Measurements from ENCODE around the gene RAB4B.

Gene RAB4B

DNA sequence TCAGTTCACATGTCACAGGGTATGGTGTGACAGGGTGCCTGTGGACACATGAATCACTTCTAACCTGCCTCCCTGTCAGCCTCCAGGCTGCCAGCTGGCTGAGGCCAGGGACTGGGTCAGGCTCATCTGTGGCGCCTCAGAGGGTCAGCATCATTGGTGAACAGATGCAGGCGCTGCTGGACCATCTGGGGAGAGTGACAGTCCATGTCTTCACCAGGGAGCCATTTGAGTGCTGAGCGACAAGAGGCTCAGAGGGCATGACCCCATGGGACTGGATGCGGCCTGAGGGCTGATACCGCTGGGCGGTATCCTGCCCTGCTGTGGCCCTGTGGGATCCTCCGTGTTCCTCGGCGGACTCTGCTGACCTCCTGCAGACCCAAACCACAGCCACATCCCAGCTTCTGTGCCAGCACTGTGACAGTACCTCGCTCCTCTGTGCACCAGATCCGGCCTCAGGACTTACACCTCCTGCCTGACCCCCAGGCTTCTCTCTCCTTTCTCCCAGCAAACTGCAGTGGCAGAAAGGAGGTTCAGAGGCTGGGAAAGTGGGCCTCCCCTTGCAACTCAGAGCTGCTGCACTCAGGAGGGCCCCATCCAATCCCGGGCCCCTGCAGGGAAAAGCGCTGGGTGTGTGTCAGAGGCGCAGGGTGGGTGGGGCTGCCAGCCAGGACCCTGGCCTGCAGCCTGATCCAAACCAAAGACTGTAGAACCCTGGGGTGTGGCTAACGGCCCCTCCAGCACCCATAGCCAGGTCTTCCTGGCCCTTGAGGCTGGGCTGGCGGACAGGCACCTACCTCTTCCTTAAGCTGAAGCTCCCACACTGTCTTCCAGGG lies 38.0 kb upstream of the RAB4B start:
- Histone ChIP-seq H3K9ac (peak overlapping the region; percentile 45; the same call in 1 of the 2 replicates), H3K36me3 (peaks cover 55% of the 10 kb centered on the region), H3K27ac (0 out of 2 replicates have a peak overlapping the region, but pooled peaks have one; percentile 26), H4K20me1 (no peaks in the 10 kb centered on the region), H3K9me3 (no peaks in the 10 kb centered on the region), H3K4me3 (no peak overlapping the region), H3K4me2 (peak overlapping the region; percentile 36), H3K27me3 (no peaks in the 10 kb centered on the region), H3K4me1 (peaks cover 17% of the 10 kb centered on the region)
- TF ChIP-seq Cebpa-rat (IDR thresholded peaks at IDR 0.05), result no peak

DNA sequence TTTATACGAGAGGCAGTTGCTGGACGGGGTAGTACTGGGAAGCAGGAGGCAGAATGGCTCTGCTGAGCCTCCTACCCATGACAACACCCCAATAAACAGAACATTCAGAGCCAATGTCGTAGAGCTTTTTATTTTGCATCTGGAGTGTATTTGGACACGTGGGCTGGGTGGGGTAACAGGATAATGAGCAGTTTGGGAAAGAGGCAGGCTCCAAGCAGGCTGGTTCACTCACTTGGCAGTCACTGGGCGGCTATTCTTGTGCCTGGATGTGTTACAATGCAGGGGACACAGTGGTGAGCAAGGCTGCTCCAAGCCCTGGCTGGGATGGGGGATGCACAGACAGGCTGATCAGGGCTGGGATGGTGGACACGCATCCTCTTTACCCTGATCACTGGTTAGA lies 37.3 kb upstream of the RAB4B start:
- no peak overlapping the region for H3K4me3 ChIP-seq
- H3K27me3 ChIP-seq, result no peaks in the 10 kb centered on the region
- no peaks in the 10 kb centered on the region for H4K20me1 ChIP-seq
- H3K9ac ChIP-seq, result no peak overlapping the region
- no peak for TF ChIP-seq Cebpa-rat (IDR thresholded peaks at IDR 0.05)
- H3K36me3 ChIP-seq, result peaks cover 48% of the 10 kb centered on the region
- H3K27ac ChIP-seq, result no peak overlapping the region
- H3K9me3 ChIP-seq, result no peaks in the 10 kb centered on the region
- H3K4me2 ChIP-seq, result no peak overlapping the region
- peaks cover 17% of the 10 kb centered on the region for H3K4me1 ChIP-seq

DNA sequence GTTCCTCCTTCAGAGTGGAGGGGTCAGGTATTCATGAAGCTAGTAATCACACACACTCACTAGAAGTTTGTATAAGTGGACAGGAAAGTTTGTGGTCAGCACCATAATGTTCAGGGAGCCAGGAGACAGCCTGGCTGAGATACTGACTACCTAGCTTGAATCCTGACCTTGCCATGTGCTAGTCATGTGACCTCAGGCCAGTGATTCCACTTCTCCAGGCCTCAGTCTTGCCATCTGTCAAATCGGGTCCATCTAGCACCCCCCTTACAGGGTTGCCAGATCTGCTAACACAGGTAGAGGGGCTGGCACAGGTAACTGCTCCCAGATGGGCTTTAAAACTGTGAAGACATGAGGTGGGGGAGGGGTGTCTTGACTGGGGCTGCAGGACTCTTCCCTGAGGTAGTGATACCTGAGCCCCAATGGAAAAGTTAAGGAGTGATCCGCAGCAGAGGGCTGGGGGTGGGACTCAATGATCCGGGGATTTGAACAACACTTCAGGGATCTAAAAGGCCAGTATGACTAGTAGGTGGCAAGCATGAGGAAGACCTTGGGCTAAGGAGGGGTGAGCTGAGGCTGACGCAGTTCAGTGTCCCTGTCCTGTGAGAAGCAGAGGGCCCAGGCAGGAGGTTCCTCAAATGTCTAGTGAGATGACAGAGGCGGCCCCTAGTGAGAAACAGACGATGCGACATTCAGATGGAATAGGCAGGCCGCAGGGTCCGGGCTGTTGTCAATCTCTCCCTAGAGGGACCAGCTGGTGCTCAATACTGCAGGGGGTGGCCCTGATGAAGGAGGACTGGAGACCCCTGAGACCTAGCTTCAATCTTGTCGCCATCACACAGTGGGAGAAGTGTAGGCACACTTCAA lies 36.3 kb upstream of the RAB4B start:
- TF ChIP-seq Cebpa-rat (IDR thresholded peaks at IDR 0.05), result no peak
- Histone ChIP-seq H3K4me2 (no peak overlapping the region), H3K9me3 (no peaks in the 10 kb centered on the region), H3K27me3 (no peaks in the 10 kb centered on the region), H3K4me3 (no peak overlapping the region), H3K36me3 (peaks cover 38% of the 10 kb centered on the region), H3K27ac (no peak overlapping the region), H4K20me1 (no peaks in the 10 kb centered on the region), H3K9ac (no peak overlapping the region), H3K4me1 (peaks cover 17% of the 10 kb centered on the region)

DNA sequence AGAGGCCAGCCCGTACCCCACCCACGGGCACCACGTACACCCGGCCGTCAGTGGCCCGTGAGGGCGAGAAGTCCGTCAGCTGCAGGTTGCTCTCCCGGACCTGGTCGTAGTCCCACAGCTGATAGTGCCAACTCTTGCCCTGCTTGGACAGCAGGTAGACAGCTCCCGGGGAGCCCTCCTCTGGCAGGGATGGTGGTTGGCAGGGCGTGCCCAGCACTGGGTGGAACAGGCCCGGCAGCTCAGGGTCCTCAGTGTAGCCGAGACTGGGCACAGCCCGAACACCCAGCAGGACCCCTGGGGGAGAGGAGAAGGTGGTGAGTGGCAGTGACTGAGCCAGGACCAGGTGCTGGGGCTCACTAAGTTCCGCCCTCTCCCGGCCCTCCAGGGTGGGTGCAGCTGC lies 35.6 kb upstream of the RAB4B start:
- H3K4me1 ChIP-seq, result peaks cover 17% of the 10 kb centered on the region
- H3K4me2 ChIP-seq, result no peak overlapping the region
- H3K9ac ChIP-seq, result no peak overlapping the region
- H3K36me3 ChIP-seq, result peaks cover 31% of the 10 kb centered on the region
- no peak overlapping the region for H3K27ac ChIP-seq
- H3K9me3 ChIP-seq, result no peaks in the 10 kb centered on the region
- H4K20me1 ChIP-seq, result no peaks in the 10 kb centered on the region
- H3K27me3 ChIP-seq, result no peaks in the 10 kb centered on the region
- TF ChIP-seq Cebpa-rat (IDR thresholded peaks at IDR 0.05), result no peak
- H3K4me3 ChIP-seq, result no peak overlapping the region

DNA sequence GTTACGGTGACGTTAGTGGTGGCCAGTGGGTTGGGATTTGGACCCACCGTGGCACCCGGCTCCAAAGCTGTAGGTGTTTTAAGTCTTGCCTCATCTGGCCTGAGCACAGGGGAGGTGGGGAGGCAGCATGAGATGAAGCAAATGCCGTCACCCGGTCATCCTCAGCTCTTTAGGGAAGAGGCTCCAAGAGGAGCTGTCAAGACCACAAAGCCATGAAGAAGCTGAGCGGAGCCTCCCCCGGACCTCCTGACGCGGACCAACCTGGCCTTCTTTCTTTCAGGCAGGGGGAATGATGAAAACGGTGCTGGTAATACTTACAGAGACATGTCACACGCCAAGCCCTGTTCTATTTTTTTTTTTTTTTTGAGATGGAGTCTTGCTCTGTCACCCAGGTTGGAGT lies 35.2 kb upstream of the RAB4B start:
- Histone ChIP-seq H3K27me3 (no peaks in the 10 kb centered on the region), H3K36me3 (peaks cover 27% of the 10 kb centered on the region; the same call in 1 of the 2 replicates), H3K9me3 (no peaks in the 10 kb centered on the region), H3K9ac (no peak overlapping the region), H3K4me1 (peaks cover 18% of the 10 kb centered on the region), H3K4me3 (no peak overlapping the region), H3K4me2 (no peak overlapping the region), H3K27ac (no peak overlapping the region), H4K20me1 (no peaks in the 10 kb centered on the region)
- TF ChIP-seq Cebpa-rat (IDR thresholded peaks at IDR 0.05), result no peak

DNA sequence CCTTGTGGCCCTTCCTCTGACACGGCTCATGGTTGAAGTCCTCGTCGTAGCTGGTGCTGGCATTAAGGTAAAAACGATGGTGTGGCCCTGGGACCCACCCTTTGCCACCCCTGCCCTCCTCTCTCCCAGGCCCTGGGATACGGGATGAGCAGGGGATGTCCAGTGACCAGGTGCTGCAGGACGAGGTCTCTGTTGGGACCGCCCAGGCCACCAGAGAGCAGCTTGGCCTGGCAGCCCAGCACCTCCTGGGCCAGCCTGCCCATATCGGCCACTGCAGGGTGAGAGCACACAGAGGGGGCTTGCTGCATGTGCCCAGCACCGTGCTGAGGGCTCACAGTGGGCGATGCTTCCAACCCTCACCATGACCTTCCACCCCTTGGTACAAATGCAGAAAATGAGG lies 34.1 kb upstream of the RAB4B start:
- no peak overlapping the region for H3K9ac ChIP-seq
- H3K9me3 ChIP-seq, result no peaks in the 10 kb centered on the region
- no peaks in the 10 kb centered on the region for H3K27me3 ChIP-seq
- no peak overlapping the region for H3K4me3 ChIP-seq
- peaks cover 28% of the 10 kb centered on the region for H3K4me1 ChIP-seq
- H3K4me2 ChIP-seq, result no peak overlapping the region
- peaks cover 21% of the 10 kb centered on the region; the same call in 1 of the 2 replicates for H3K36me3 ChIP-seq
- TF ChIP-seq Cebpa-rat (IDR thresholded peaks at IDR 0.05), result no peak
- H3K27ac ChIP-seq, result no peak overlapping the region
- H4K20me1 ChIP-seq, result no peaks in the 10 kb centered on the region

DNA sequence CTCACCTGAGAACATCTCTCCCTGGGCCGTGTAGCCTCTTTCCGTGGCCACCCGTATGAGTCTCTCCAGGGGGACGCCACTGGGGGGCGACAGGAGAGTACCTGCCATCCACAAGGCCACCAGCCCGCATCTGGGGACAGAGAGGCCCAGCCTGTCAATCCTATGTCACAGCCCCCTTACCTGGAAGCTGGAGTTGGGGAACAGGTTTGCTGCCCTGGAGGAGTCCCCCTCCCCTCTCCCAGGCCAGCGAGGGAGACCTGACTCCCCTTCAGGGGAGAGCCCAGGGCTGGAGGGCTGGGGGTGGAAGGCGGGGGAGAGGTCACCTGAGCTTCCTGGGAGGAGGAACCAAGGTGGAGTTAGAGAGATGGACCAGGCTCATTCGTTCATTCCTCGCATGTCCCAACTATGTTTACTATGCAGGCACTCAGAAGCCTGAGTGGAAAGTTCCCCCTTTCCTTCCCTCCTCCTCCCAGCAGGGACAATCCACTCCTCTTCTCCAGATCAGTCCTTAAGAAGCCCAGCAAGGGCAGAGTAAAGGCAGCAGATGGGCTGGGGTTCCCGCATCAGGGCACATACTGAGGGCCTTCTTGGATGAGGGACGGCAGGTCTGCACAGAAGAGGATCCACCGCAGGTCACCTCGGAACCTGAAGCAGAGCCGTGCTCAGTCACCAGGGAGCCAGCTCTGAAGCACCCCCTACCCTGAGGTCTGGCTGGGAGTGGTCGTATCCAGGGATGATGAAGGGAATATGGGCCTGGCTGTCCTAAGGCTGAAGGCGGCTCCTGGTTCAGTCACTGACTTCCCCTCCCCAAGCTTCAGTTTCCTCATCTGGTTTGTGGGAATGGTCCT lies 33.3 kb upstream of the RAB4B start:
- no peak for TF ChIP-seq Cebpa-rat (IDR thresholded peaks at IDR 0.05)
- Histone ChIP-seq H4K20me1 (no peaks in the 10 kb centered on the region), H3K4me3 (no peak overlapping the region), H3K9me3 (no peaks in the 10 kb centered on the region), H3K4me1 (peaks cover 28% of the 10 kb centered on the region), H3K4me2 (no peak overlapping the region), H3K9ac (no peak overlapping the region), H3K36me3 (peaks cover 12% of the 10 kb centered on the region; the same call in 1 of the 2 replicates), H3K27ac (0 out of 2 replicates have a peak overlapping the region, but pooled peaks have one; percentile 6), H3K27me3 (no peaks in the 10 kb centered on the region)

DNA sequence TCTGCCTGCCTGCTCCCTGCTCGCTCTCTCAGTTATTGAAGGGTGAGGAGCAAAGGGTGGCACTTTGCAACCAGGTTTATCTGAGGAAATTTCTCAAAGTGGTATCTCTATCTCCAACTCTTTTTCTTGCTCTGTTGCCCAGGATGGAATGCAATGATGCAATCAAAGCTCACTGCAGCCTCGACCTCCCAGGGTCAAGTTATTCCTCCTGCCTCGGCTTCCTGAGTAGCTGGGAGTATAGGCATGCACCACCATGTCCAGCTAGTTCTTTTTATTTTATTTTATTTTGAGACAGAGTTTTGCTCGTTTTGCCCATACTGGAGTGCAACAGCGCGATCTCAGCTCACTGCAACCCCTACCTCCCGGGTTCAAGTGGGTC lies 32.7 kb upstream of the RAB4B start:
- no peak overlapping the region for H3K9ac ChIP-seq
- H3K36me3 ChIP-seq, result peaks cover 10% of the 10 kb centered on the region; the same call in 1 of the 2 replicates
- H4K20me1 ChIP-seq, result no peaks in the 10 kb centered on the region
- TF ChIP-seq Cebpa-rat (IDR thresholded peaks at IDR 0.05), result no peak
- peaks cover 26% of the 10 kb centered on the region for H3K4me1 ChIP-seq
- H3K27ac ChIP-seq, result 0 out of 2 replicates have a peak overlapping the region, but pooled peaks have one; percentile 6
- no peaks in the 10 kb centered on the region for H3K9me3 ChIP-seq
- H3K4me2 ChIP-seq, result no peak overlapping the region
- H3K4me3 ChIP-seq, result no peak overlapping the region
- H3K27me3 ChIP-seq, result no peaks in the 10 kb centered on the region

DNA sequence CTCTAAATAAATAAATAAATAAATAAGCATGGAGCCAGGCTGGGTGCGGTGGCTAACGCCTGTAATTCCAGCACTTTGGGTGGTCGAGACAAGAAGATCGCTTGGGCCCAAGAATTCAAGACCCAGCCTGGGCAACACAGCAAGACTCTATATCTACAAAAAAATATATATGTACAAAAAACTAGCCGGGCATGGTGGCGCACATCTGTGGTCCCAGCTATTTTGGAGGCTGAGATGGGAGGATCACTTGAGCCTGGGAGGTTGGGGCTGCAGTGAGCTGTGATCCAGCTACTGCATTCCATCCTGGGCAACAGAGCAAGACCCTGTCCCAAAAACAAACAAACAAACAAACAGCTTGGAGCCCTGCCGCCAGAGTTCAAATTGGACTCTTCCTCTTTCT lies 30.5 kb upstream of the RAB4B start:
- no peak overlapping the region for H3K4me3 ChIP-seq
- H3K27me3 ChIP-seq, result no peaks in the 10 kb centered on the region
- H4K20me1 ChIP-seq, result peaks cover 3% of the 10 kb centered on the region; the same call in 1 of the 2 replicates
- no peak for TF ChIP-seq Cebpa-rat (IDR thresholded peaks at IDR 0.05)
- peaks cover 13% of the 10 kb centered on the region for H3K36me3 ChIP-seq
- H3K4me2 ChIP-seq, result no peak overlapping the region
- H3K4me1 ChIP-seq, result peaks cover 31% of the 10 kb centered on the region
- H3K27ac ChIP-seq, result no peak overlapping the region
- no peak overlapping the region for H3K9ac ChIP-seq
- H3K9me3 ChIP-seq, result no peaks in the 10 kb centered on the region

Data from BLaER1 (cell line).